Right atrium auricular region (tissue), 2 donors: ENCODE measurements around the gene INPP5J. TPM values are rescaled to one million over a fixed set of nuclear protein-coding genes. Genes with fewer than 3 reads are reported as not detected.

Source experiments
- DNase-seq: peaks from one replicate; pipeline ENCODE4 v3.0.0-alpha.2; 2019; ENCODE audit warnings: low spot score
- H3K27ac ChIP-seq, 2 donors: fragments of 200-600 bp; sonication (generic); 1 replicate in 1 of 2; 2 replicates in 1 of 2; pipeline ENCODE4 v1.5.1; 2016 to 2019
- H3K27me3 ChIP-seq, 2 donors: fragments of 200-600 bp; sonication (generic); one replicate each; pipeline versions ENCODE4 v1.5.1 to v1.6.0; 2017 to 2019
- H3K36me3 ChIP-seq: fragments of 200-600 bp; sonication (generic); one replicate; pipeline ENCODE4 v1.5.1; 2016
- H3K4me1 ChIP-seq, 2 donors: fragments of 200-600 bp; sonication (generic); one replicate each; pipeline versions ENCODE4 v1.5.1 to v1.6.0; 2017 to 2019
- H3K4me3 ChIP-seq, 2 donors: fragments of 200-600 bp; sonication (generic); 1 replicate in 1 of 2; 2 replicates in 1 of 2; pipeline ENCODE4 v1.5.1; 2017 to 2019; ENCODE audit warnings: mild to moderate bottlenecking in 1 of 2, moderate library complexity in 1 of 2
- H3K9me3 ChIP-seq, 2 donors: fragments of 200-600 bp; sonication (generic); one replicate each; pipeline ENCODE4 v1.5.1; 2019
- CTCF ChIP-seq, 2 donors: fragments of 200-600 bp; sonication (generic); IDR thresholded peaks; one replicate each; pipeline ENCODE4 v1.5.1; 2019; ENCODE audit warnings: antibody characterized with exemption in 2 of 2
- total RNA-seq, 2 donors: library from RNA; depleted of rRNA; stranded (reverse); fragments of >200 nt; gene quantifications; one replicate each; pipeline ENCODE4 v1.1.0, GENCODE V29; 2016

Gene INPP5J
- total RNA-seq, 2 donors from 2014 or later = 17.6 to 26.3 TPM

- no peak overlapping the region for H3K27ac ChIP-seq
- TF ChIP-seq CTCF (IDR thresholded peaks at IDR 0.05) = no peak
- no peak overlapping the region for H3K4me3 ChIP-seq
Observed at GRCh38 chr22:31173386-31174145, 50.8 kb downstream of the INPP5J start.

GRCh38 chr22:31176923-31177322 lies 54.2 kb downstream of the INPP5J start:
- no peak overlapping the region for H3K4me3 ChIP-seq
- H3K36me3 ChIP-seq = peaks cover 22% of the 10 kb centered on the region
- H3K9me3 ChIP-seq = no peaks in the 10 kb centered on the region
- peaks cover 0 to 35% of the 10 kb centered on the region in 2 donors for H3K4me1 ChIP-seq
- no peaks in the 10 kb centered on the region for H3K27me3 ChIP-seq
- no peak overlapping the region for H3K27ac ChIP-seq
- no peak for TF ChIP-seq CTCF (IDR thresholded peaks at IDR 0.05)
- no peak for DNase-seq

More at GRCh38 chr22:31173386-31174145, 50.8 kb downstream of the INPP5J start:
- no peaks in the 10 kb centered on the region for H3K9me3 ChIP-seq
- no peak for DNase-seq
- H3K27me3 ChIP-seq = no peaks in the 10 kb centered on the region
- peaks cover 20% of the 10 kb centered on the region for H3K36me3 ChIP-seq
- H3K4me1 ChIP-seq = peaks cover 0 to 55% of the 10 kb centered on the region in 2 donors

- Histone ChIP-seq H3K27ac (no peak overlapping the region), H3K4me1 (peaks cover 0 to 29% of the 10 kb centered on the region in 2 donors), H3K4me3 (no peak overlapping the region), H3K36me3 (peaks cover 22% of the 10 kb centered on the region), H3K27me3 (no peaks in the 10 kb centered on the region), H3K9me3 (no peaks in the 10 kb centered on the region)
- no peak for TF ChIP-seq CTCF (IDR thresholded peaks at IDR 0.05)
- DNase-seq = no peak
Observed at GRCh38 chr22:31177420-31178162, 54.8 kb downstream of the INPP5J start.

GRCh38 chr22:31178859-31179258 lies 56.1 kb downstream of the INPP5J start:
- no peak for DNase-seq
- Histone ChIP-seq H3K27me3 (no peaks in the 10 kb centered on the region), H3K4me1 (peaks cover 0 to 16% of the 10 kb centered on the region in 2 donors), H3K36me3 (peaks cover 22% of the 10 kb centered on the region), H3K9me3 (no peaks in the 10 kb centered on the region), H3K27ac (no peak overlapping the region), H3K4me3 (no peak overlapping the region)
- TF ChIP-seq CTCF (IDR thresholded peaks at IDR 0.05) = no peak

GRCh38 chr22:31179345-31179744 lies 56.6 kb downstream of the INPP5J start:
- H3K9me3 ChIP-seq = no peaks in the 10 kb centered on the region
- no peak for DNase-seq
- H3K27ac ChIP-seq = no peak overlapping the region
- peaks cover 22% of the 10 kb centered on the region for H3K36me3 ChIP-seq
- H3K27me3 ChIP-seq = no peaks in the 10 kb centered on the region
- TF ChIP-seq CTCF (IDR thresholded peaks at IDR 0.05) = no peak
- H3K4me3 ChIP-seq = no peak overlapping the region
- H3K4me1 ChIP-seq = peaks cover 0 to 11% of the 10 kb centered on the region in 2 donors
